ENCODE measurements around the gene ACTL8.

DNA sequence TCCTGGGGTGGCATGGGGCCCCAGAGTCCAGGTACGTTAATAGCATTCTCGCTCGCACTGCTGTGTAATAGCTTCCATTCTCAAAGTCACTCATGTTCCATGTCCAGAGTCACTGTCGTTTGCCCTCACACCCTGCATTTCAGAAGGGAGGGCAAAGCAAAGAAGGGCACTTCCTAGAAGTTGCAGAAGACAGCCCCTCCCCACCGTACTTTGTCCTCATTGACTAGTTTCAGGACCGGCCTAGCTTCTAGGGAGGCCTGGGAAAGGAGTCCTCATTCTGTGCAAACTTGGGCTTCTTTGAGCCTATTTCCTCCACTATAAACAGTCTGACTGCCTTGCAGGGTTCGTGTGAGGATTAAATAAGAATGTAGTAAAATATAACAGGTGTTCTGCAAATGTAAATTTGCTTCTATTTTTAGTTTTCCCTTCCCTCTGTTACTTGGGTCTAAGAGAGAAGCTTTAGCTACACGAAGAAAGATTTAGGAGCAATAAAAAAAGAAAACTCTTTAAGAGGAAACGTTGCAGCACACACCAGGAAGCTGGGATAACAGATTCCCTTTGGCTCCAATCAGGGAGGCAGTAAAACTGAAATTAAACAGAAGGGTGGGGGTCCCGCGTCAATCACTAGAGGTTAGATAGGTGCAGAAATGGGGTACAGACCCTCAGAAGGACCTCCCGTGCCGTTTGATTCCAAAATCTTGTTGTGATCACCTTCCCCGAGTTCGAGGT is 40.1 kb downstream of the ACTL8 start:
- no peak for TF ChIP-seq CREB1 (IDR thresholded peaks at IDR 0.05; ENCODE audit: low read depth)
- no peak for TF ChIP-seq CEBPB (IDR thresholded peaks at IDR 0.05)
- no peak for TF ChIP-seq NFIC (IDR thresholded peaks at IDR 0.05)
- no peak for TF ChIP-seq EGR1 (IDR thresholded peaks at IDR 0.05)

Data from Ishikawa (cell line).